ENCODE measurements around the gene KCNK3. TPM values are rescaled to one million over a fixed set of nuclear protein-coding genes. Genes with fewer than 3 reads are reported as not detected.

KCNK3 gene
- polyA plus RNA-seq, 1 donor (not counting 4 experiments of a cell fraction or from before 2014, with no cell fraction given): not detected

DNA sequence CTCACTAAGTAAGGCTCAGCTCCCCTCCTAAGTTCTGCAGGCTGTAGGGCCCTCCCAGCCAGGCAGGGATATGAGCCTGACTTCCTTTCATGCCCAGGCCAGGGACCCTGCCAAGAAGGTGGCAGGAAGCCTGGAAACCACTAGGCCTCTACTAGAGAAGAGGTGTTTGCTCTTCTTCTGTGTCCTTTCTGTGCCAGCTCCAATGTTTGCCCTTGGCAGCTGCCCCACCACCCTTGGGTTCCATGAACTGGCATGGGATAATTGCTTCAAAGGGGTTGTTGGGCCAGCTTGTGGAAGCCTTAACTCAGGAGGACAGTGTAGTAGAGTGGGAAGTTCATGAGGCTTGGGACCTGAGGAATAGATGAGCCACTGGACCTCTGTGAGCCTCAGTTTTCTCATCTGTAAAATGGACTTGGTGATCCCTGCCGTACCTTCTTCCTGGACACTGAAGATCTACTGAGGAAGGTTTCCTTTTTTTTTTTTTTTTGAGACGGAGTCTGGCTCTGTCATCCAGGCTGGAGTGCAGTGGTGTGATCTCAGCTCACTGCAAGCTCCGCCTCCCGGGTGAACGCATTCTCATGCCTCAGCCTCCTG lies 75.5 kb downstream of the KCNK3 start:
- Histone ChIP-seq H4K20me1 (ENCODE audit: control insufficient read depth, extremely low read depth, insufficient read depth, low read length) (peaks cover 10% of the 10 kb centered on the region), H3K36me3 (ENCODE audit: control insufficient read depth in 2 of 2, extremely low read depth in 1 of 2, insufficient read depth in 2 of 2, low read length in 2 of 2) (peaks cover 2 to 6% of the 10 kb centered on the region in 2 experiments), H3K4me2 (ENCODE audit: control insufficient read depth, extremely low read depth, insufficient read depth, low read depth, low read length) (no peak overlapping the region), H3K9me3 (ENCODE audit: control insufficient read depth, low read depth, low read length) (no peaks in the 10 kb centered on the region), H3K9me1 (ENCODE audit: control insufficient read depth, extremely low read depth, insufficient read depth, low read length) (peaks cover 7% of the 10 kb centered on the region), H3K27ac (ENCODE audit: control insufficient read depth, insufficient read depth, low read length) (no peak overlapping the region), H3K79me2 (ENCODE audit: control insufficient read depth, insufficient read depth, low read length) (peaks cover 75% of the 10 kb centered on the region), H3K9ac (ENCODE audit: control insufficient read depth, extremely low read depth, insufficient read depth, low read length) (no peak overlapping the region), H2AFZ (ENCODE audit: control insufficient read depth, low read length) (no peak overlapping the region), H3K4me1 (ENCODE audit: control insufficient read depth, extremely low read depth, insufficient read depth, low read length) (peaks cover 69% of the 10 kb centered on the region), H3K4me3 (ENCODE audit: control insufficient read depth in 2 of 3, extremely low read depth in 1 of 3, insufficient read depth in 2 of 3, low read depth in 1 of 3, low read length in 3 of 3) (no peak overlapping the region), H3K27me3 (ENCODE audit: control insufficient read depth, extremely low read depth, insufficient read depth, low read length) (no peaks in the 10 kb centered on the region)
- FAIRE-seq (no peak), DNase-seq (ENCODE audit: low read depth, low spot score) (no peak)
- dilution Hi-C loops (cut with MboI; ENCODE audit: extremely low pct_ligation_motif_present, low sequenced_read_pairs): no loop called here
- TF ChIP-seq, protein P1, sequence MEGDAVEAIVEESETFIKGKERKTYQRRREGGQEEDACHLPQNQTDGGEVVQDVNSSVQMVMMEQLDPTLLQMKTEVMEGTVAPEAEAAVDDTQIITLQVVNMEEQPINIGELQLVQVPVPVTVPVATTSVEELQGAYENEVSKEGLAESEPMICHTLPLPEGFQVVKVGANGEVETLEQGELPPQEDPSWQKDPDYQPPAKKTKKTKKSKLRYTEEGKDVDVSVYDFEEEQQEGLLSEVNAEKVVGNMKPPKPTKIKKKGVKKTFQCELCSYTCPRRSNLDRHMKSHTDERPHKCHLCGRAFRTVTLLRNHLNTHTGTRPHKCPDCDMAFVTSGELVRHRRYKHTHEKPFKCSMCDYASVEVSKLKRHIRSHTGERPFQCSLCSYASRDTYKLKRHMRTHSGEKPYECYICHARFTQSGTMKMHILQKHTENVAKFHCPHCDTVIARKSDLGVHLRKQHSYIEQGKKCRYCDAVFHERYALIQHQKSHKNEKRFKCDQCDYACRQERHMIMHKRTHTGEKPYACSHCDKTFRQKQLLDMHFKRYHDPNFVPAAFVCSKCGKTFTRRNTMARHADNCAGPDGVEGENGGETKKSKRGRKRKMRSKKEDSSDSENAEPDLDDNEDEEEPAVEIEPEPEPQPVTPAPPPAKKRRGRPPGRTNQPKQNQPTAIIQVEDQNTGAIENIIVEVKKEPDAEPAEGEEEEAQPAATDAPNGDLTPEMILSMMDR (optimal IDR thresholded peaks at IDR 0.05 in 1 of 3, IDR thresholded peaks at IDR 0.05 in 1 of 3, conservative IDR thresholded peaks at IDR 0.05 in 1 of 3; ENCODE audit: extremely low read depth in 1 of 3, insufficient read depth in 2 of 3, low read length in 3 of 3): no peak
- no peak for TF ChIP-seq EZH2 (IDR thresholded peaks at IDR 0.05; ENCODE audit: low read length)

DNA sequence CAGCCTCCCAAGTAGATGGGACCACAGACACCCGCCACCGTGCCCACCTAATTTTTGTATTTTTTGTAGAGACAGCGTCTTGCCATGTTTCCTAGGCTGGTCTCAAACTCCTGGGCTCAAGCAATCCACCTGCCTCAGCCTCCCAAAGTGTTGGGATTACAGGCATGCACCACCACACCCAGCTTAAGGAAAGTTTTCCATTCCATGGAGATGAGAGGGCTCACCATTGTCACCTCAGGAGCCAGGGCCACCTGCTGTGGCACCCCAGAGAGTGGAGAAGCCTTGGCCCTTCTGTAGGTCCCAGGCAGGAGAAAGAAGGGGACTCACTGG lies 76.2 kb downstream of the KCNK3 start:
- Histone ChIP-seq H3K27ac (ENCODE audit: control insufficient read depth, insufficient read depth, low read length) (peak overlapping the region; percentile 76), H3K4me3 (ENCODE audit: control insufficient read depth in 2 of 3, extremely low read depth in 1 of 3, insufficient read depth in 2 of 3, low read depth in 1 of 3, low read length in 3 of 3) (no peak overlapping the region), H4K20me1 (ENCODE audit: control insufficient read depth, extremely low read depth, insufficient read depth, low read length) (peaks cover 12% of the 10 kb centered on the region), H3K36me3 (ENCODE audit: control insufficient read depth in 2 of 2, extremely low read depth in 1 of 2, insufficient read depth in 2 of 2, low read length in 2 of 2) (peaks cover 2 to 6% of the 10 kb centered on the region in 2 experiments), H3K4me2 (ENCODE audit: control insufficient read depth, extremely low read depth, insufficient read depth, low read depth, low read length) (peak overlapping the region; percentile 63), H3K9me3 (ENCODE audit: control insufficient read depth, low read depth, low read length) (no peaks in the 10 kb centered on the region), H2AFZ (ENCODE audit: control insufficient read depth, low read length) (no peak overlapping the region), H3K27me3 (ENCODE audit: control insufficient read depth, extremely low read depth, insufficient read depth, low read length) (no peaks in the 10 kb centered on the region), H3K9me1 (ENCODE audit: control insufficient read depth, extremely low read depth, insufficient read depth, low read length) (peaks cover 7% of the 10 kb centered on the region), H3K9ac (ENCODE audit: control insufficient read depth, extremely low read depth, insufficient read depth, low read length) (peak overlapping the region; percentile 60), H3K4me1 (ENCODE audit: control insufficient read depth, extremely low read depth, insufficient read depth, low read length) (peaks cover 68% of the 10 kb centered on the region), H3K79me2 (ENCODE audit: control insufficient read depth, insufficient read depth, low read length) (peaks cover 78% of the 10 kb centered on the region)
- dilution Hi-C loops (cut with MboI; ENCODE audit: extremely low pct_ligation_motif_present, low sequenced_read_pairs): no loop called here
- DNase-seq (ENCODE audit: low read depth, low spot score): no peak
- no peak for TF ChIP-seq EZH2 (IDR thresholded peaks at IDR 0.05; ENCODE audit: low read length)
- TF ChIP-seq, protein P1 (optimal IDR thresholded peaks at IDR 0.05 in 1 of 3, IDR thresholded peaks at IDR 0.05 in 1 of 3, conservative IDR thresholded peaks at IDR 0.05 in 1 of 3; ENCODE audit: extremely low read depth in 1 of 3, insufficient read depth in 2 of 3, low read length in 3 of 3): no peak
- no peak for FAIRE-seq
